ENCODE data around the gene KPNB1. TPM values are rescaled to one million over a fixed set of nuclear protein-coding genes. Genes with fewer than 3 reads are reported as not detected.

The KPNB1 gene
- total RNA-seq, 1 donor from 2014 or later = 350 TPM

GRCh38 chr17:47709594-47709993 lies 59.9 kb downstream of the KPNB1 start:
- Mint-ChIP-seq H3K4me1 (ENCODE audit: low read depth, unreplicated experiment) (peaks cover 8% of the 10 kb centered on the region), H3K9me3 (ENCODE audit: unreplicated experiment) (peaks cover 11% of the 10 kb centered on the region), H3K27ac (ENCODE audit: unreplicated experiment) (no peak overlapping the region), H3K36me3 (ENCODE audit: unreplicated experiment) (peaks cover 7% of the 10 kb centered on the region), H3K4me3 (ENCODE audit: unreplicated experiment) (no peak overlapping the region), H3K27me3 (ENCODE audit: unreplicated experiment) (peaks cover 21% of the 10 kb centered on the region)
- TF ChIP-seq, protein P1, sequence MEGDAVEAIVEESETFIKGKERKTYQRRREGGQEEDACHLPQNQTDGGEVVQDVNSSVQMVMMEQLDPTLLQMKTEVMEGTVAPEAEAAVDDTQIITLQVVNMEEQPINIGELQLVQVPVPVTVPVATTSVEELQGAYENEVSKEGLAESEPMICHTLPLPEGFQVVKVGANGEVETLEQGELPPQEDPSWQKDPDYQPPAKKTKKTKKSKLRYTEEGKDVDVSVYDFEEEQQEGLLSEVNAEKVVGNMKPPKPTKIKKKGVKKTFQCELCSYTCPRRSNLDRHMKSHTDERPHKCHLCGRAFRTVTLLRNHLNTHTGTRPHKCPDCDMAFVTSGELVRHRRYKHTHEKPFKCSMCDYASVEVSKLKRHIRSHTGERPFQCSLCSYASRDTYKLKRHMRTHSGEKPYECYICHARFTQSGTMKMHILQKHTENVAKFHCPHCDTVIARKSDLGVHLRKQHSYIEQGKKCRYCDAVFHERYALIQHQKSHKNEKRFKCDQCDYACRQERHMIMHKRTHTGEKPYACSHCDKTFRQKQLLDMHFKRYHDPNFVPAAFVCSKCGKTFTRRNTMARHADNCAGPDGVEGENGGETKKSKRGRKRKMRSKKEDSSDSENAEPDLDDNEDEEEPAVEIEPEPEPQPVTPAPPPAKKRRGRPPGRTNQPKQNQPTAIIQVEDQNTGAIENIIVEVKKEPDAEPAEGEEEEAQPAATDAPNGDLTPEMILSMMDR (IDR thresholded peaks at IDR 0.05; ENCODE audit: partially characterized antibody, unreplicated experiment) = no peak
- no peak for DNase-seq

DNA sequence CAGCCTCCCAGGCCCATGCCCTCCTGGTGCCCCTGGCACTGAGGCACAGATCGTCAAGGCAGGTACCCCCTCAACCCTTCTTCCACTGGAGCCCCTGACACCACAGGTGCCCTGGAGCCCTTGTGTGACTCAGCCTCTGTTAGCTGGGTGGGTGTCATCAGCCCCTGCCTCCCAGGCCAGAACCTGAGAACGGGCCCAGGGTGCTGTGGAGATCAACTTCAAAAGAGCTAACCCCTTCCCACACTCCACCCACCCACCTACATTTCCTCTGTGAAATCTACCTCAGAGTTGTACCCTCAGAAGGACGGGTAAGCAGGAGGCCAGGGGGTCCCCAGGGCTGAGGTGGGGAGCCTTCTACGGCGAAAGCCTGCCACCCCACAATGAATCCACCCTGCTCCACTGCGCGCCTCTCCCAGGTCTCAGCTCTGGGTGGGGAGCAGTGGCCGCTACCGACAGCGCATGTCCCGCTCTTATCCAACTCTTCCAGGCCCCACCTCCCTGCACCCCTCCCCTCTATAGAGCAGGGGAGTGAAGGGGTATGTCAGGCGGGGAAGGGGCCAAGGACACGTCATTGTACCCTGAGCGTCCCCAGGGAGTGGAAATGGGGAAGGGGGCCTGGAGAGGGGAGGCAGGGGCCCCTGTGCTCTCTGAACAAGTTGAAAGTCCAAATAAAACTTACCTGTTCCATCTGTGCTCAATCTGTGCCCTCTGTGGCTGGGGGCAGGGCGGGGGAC lies 61.8 kb downstream of the KPNB1 start:
- DNase-seq = no peak
- TF ChIP-seq, protein P1 (IDR thresholded peaks at IDR 0.05; ENCODE audit: partially characterized antibody, unreplicated experiment) = no peak
- Mint-ChIP-seq H3K27ac (ENCODE audit: unreplicated experiment) (no peak overlapping the region), H3K9me3 (ENCODE audit: unreplicated experiment) (peaks cover 9% of the 10 kb centered on the region), H3K27me3 (ENCODE audit: unreplicated experiment) (peaks cover 18% of the 10 kb centered on the region), H3K4me1 (ENCODE audit: low read depth, unreplicated experiment) (peaks cover 8% of the 10 kb centered on the region), H3K4me3 (ENCODE audit: unreplicated experiment) (no peak overlapping the region), H3K36me3 (ENCODE audit: unreplicated experiment) (no peaks in the 10 kb centered on the region)

- H3K9me3 Mint-ChIP-seq (ENCODE audit: unreplicated experiment) = peaks cover 9% of the 10 kb centered on the region
- peaks cover 2% of the 10 kb centered on the region for H3K4me1 Mint-ChIP-seq (ENCODE audit: low read depth, unreplicated experiment)
- TF ChIP-seq, protein P1 (IDR thresholded peaks at IDR 0.05; ENCODE audit: partially characterized antibody, unreplicated experiment) = no peak
- no peak overlapping the region for H3K27ac Mint-ChIP-seq (ENCODE audit: unreplicated experiment)
- H3K27me3 Mint-ChIP-seq (ENCODE audit: unreplicated experiment) = peaks cover 10% of the 10 kb centered on the region
- H3K4me3 Mint-ChIP-seq (ENCODE audit: unreplicated experiment) = no peak overlapping the region
- no peaks in the 10 kb centered on the region for H3K36me3 Mint-ChIP-seq (ENCODE audit: unreplicated experiment)
- DNase-seq = no peak
These were observed 62.8 kb downstream of the KPNB1 start for GRCh38 chr17:47712330-47713023.

DNA sequence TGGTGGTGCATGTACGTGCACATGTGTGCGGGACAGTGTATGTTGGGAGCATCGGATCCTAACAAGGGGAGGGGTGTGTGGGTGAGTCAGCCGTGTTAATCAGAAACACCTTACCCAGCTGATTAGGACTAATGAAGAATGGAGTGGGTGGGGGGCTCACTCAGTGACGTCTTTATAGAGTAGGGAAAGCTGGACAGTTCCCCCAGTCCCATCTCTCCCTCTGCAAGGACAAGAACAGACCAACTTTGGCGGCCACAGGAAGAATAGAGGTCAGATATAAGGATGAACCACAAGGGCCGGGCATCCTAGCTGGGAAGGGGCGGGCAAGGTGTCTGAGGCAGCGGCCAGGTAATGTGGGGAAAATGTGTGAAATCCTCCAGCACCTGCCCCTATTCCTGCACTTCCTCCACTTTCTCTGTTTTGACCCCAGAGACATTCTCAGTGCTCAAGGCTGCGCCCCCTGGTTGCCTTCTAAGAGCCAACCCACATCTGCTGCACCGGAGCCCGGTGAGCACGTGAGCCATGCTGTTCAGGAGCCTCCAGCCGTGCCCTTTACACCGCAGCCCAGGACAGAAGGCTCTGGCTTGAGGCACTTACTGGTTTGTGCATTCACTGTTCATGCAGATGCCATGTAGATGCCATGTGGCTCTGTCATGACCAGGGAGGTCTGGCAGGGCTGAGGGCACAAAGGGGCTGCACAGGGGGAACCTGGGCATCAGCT lies 64.4 kb downstream of the KPNB1 start:
- Mint-ChIP-seq H3K4me1 (ENCODE audit: low read depth, unreplicated experiment) (peaks cover 13% of the 10 kb centered on the region), H3K36me3 (ENCODE audit: unreplicated experiment) (no peaks in the 10 kb centered on the region), H3K27me3 (ENCODE audit: unreplicated experiment) (peaks cover 16% of the 10 kb centered on the region), H3K27ac (ENCODE audit: unreplicated experiment) (no peak overlapping the region), H3K4me3 (ENCODE audit: unreplicated experiment) (no peak overlapping the region), H3K9me3 (ENCODE audit: unreplicated experiment) (peaks cover 9% of the 10 kb centered on the region)
- no peak for DNase-seq
- TF ChIP-seq, protein P1 (IDR thresholded peaks at IDR 0.05; ENCODE audit: partially characterized antibody, unreplicated experiment) = no peak

Data from glutamatergic neuron (in vitro differentiated cells).